H9 (cell line): ENCODE results near the gene POT1. TPM values are rescaled to one million over a fixed set of nuclear protein-coding genes. Genes with fewer than 3 reads are reported as not detected.

Experiments
- DNase-seq: peaks from one replicate; pipeline ENCODE4 v3.0.0-alpha.2; 2017
- H2AFZ ChIP-seq: one replicate; pipeline ENCODE4 v1.6.1; 2013; ENCODE audit warnings: mild to moderate bottlenecking, low read length, control low read depth, moderate library complexity
- H2AK5ac ChIP-seq: 2 replicates; pipeline ENCODE4 v1.6.1; 2013; ENCODE audit warnings: low read length, control low read depth, mixed read lengths; ENCODE audit not compliant: insufficient read length
- H2BK120ac ChIP-seq: one replicate; pipeline ENCODE4 v1.6.1; 2013; ENCODE audit warnings: low read depth, mild to moderate bottlenecking, low read length, control low read depth, inconsistent platforms; ENCODE audit not compliant: poor library complexity, severe bottlenecking
- H2BK12ac ChIP-seq: 2 replicates; pipeline ENCODE4 v1.6.1; 2013; ENCODE audit warnings: low read length, control low read depth, mixed read lengths, low read depth; ENCODE audit not compliant: insufficient read length
- H2BK15ac ChIP-seq: 2 replicates; pipeline ENCODE4 v1.6.1; 2013; ENCODE audit warnings: low read depth, low read length, control low read depth
- H2BK20ac ChIP-seq: one replicate; pipeline ENCODE4 v1.6.1; 2013; ENCODE audit warnings: low read depth, mild to moderate bottlenecking, low read length, control low read depth, inconsistent platforms; ENCODE audit not compliant: poor library complexity, severe bottlenecking
- H2BK5ac ChIP-seq: 2 replicates; pipeline ENCODE4 v1.6.1; 2013; ENCODE audit warnings: low read length, control low read depth, mixed read lengths; ENCODE audit not compliant: insufficient read length
- H3K14ac ChIP-seq: 2 replicates; pipeline ENCODE4 v1.6.1; 2013; ENCODE audit warnings: low read length, control low read depth; ENCODE audit not compliant: insufficient read depth
- H3K18ac ChIP-seq: 2 replicates; pipeline ENCODE4 v1.6.1; 2013; ENCODE audit warnings: low read depth, mild to moderate bottlenecking, mixed read lengths, low read length, control low read depth; ENCODE audit not compliant: insufficient read length
- H3K23ac ChIP-seq: 2 replicates; pipeline ENCODE4 v1.6.1; 2013; ENCODE audit warnings: low read length, control low read depth, mixed read lengths, low read depth; ENCODE audit not compliant: insufficient read length
- H3K23me2 ChIP-seq: 2 replicates; pipeline ENCODE4 v1.6.1; 2013; ENCODE audit warnings: low read depth, mild to moderate bottlenecking, mixed read lengths, low read length, control low read depth; ENCODE audit not compliant: insufficient read length, poor library complexity, severe bottlenecking
- H3K27ac ChIP-seq: 2 replicates; pipeline ENCODE4 v1.5.1; 2013; ENCODE audit warnings: low read length, control low read depth, mixed read lengths, low read depth; ENCODE audit not compliant: insufficient read length
- H3K27me3 ChIP-seq: 2 replicates; pipeline ENCODE4 v1.6.1; 2013; ENCODE audit warnings: low read length, control low read depth, inconsistent platforms; ENCODE audit not compliant: insufficient read depth
- H3K4ac ChIP-seq: 2 replicates; pipeline ENCODE4 v1.6.1; 2013; ENCODE audit warnings: low read depth, mild to moderate bottlenecking, control low read depth, inconsistent platforms, low read length, moderate library complexity
- H3K4me1 ChIP-seq: 2 replicates; pipeline ENCODE4 v1.6.1; 2013; ENCODE audit warnings: low read length, control low read depth, inconsistent platforms; ENCODE audit not compliant: insufficient read depth
- H3K4me2 ChIP-seq: 2 replicates; pipeline ENCODE4 v1.6.1; 2013; ENCODE audit warnings: low read length, control low read depth, mixed read lengths; ENCODE audit not compliant: insufficient read length, insufficient read depth
- H3K56ac ChIP-seq: 2 replicates; pipeline ENCODE4 v1.6.1; 2013; ENCODE audit warnings: low read depth, mild to moderate bottlenecking, mixed read lengths, low read length, control low read depth; ENCODE audit not compliant: insufficient read length
- H3K79me1 ChIP-seq: 2 replicates; pipeline ENCODE4 v1.6.1; 2013; ENCODE audit warnings: low read depth, mild to moderate bottlenecking, moderate library complexity, low read length, control low read depth, inconsistent platforms; ENCODE audit not compliant: insufficient read depth, poor library complexity, severe bottlenecking
- H3K79me2 ChIP-seq: 2 replicates; pipeline ENCODE4 v1.6.1; 2013; ENCODE audit warnings: low read length, control low read depth, inconsistent platforms; ENCODE audit not compliant: insufficient read depth
- H3K9ac ChIP-seq: 2 replicates; pipeline ENCODE4 v1.6.1; 2013; ENCODE audit warnings: low read length, control low read depth, mixed read lengths; ENCODE audit not compliant: insufficient read length; ENCODE audit errors: extremely low read depth
- H3K9me3 ChIP-seq: one replicate; pipeline ENCODE4 v1.6.1; 2013; ENCODE audit warnings: low read depth, low read length, inconsistent platforms; ENCODE audit not compliant: control insufficient read depth
- H3T11ph ChIP-seq: one replicate; pipeline ENCODE4 v1.6.1; 2013; ENCODE audit warnings: mild to moderate bottlenecking, low read length, control low read depth, inconsistent platforms
- H4K20me1 ChIP-seq: one replicate; pipeline ENCODE4 v1.6.1; 2013; ENCODE audit not compliant: control insufficient read depth, insufficient read length, insufficient read depth
- H4K5ac ChIP-seq: 2 replicates; pipeline ENCODE4 v1.6.1; 2013; ENCODE audit warnings: low read depth, mild to moderate bottlenecking, mixed read lengths, low read length, control low read depth; ENCODE audit not compliant: insufficient read length
- H4K8ac ChIP-seq: replicated peaks from 2 replicates; pipeline ENCODE4 v1.6.1; 2013; ENCODE audit warnings: low read length, control low read depth, mixed read lengths, low read depth; ENCODE audit not compliant: insufficient read length
- H4K91ac ChIP-seq: 2 replicates; pipeline ENCODE4 v1.6.1; 2013; ENCODE audit warnings: low read depth, mild to moderate bottlenecking, moderate library complexity, mixed read lengths, low read length, control low read depth; ENCODE audit not compliant: insufficient read length
- H3K27ac Mint-ChIP-seq, 3 experiments: 2 replicates in 2 of 3; 3 replicates in 1 of 3; pipeline ENCODE4 v1.8.0; 2020 to 2021; ENCODE audit warnings: mixed read lengths in 3 of 3, mild to moderate bottlenecking in 1 of 3, moderate library complexity in 1 of 3
- H3K27me3 Mint-ChIP-seq: 2 replicates; pipeline ENCODE4 v1.8.0; 2021; ENCODE audit warnings: low read depth, mild to moderate bottlenecking, moderate library complexity, mixed read lengths
- H3K36me3 Mint-ChIP-seq, 3 experiments: 2 replicates in 2 of 3; 3 replicates in 1 of 3; pipeline ENCODE4 v1.8.0; 2020 to 2021; ENCODE audit warnings: low read depth in 3 of 3, mixed read lengths in 3 of 3; ENCODE audit not compliant: insufficient read depth in 1 of 3
- H3K4me1 Mint-ChIP-seq, 2 experiments: 2 replicates each; pipeline ENCODE4 v1.8.0; 2020; ENCODE audit warnings: mixed read lengths in 2 of 2
- H3K4me3 Mint-ChIP-seq, 2 experiments: 2 replicates in 1 of 2; 3 replicates in 1 of 2; pipeline ENCODE4 v1.8.0; 2020 to 2021; ENCODE audit warnings: mild to moderate bottlenecking in 2 of 2, mixed read lengths in 2 of 2, moderate library complexity in 1 of 2
- H3K9me3 Mint-ChIP-seq, 2 experiments: 2 replicates in 1 of 2; 3 replicates in 1 of 2; pipeline ENCODE4 v1.8.0; 2020; ENCODE audit warnings: mild to moderate bottlenecking in 2 of 2, mixed read lengths in 2 of 2, moderate library complexity in 1 of 2
- CTCF ChIP-seq: fragments of 200-600 bp; sonication (generic); conservative IDR thresholded peaks from 3 replicates; pipeline ENCODE4 v1.8.0; 2021; ENCODE audit warnings: antibody characterized with exemption, mild to moderate bottlenecking
- WGBS: extraction: QIAGEN DNeasy Blood & Tissue Kit; methylation state at CpG from one replicate; pipeline ENCODE4 v1.1.7; 2013; ENCODE audit warnings: missing lambda C conversion rate, low lambda C conversion rate, mixed read lengths; ENCODE audit not compliant: insufficient read length; ENCODE audit errors: extremely low coverage; 5-methylcytosine and 5-hydroxymethylcytosine counted together
- total RNA-seq: library from RNA; stranded (reverse); gene quantifications from 2 replicates; pipeline ENCODE4 v1.2.1, GENCODE V29; 2021

The POT1 gene
- total RNA-seq, 1 experiment from 2014 or later = 23.4 TPM

GRCh38 chr7:124945680-124946079 lies 16.1 kb upstream of the POT1 start:
- no peaks in the 10 kb centered on the region for H3K23me2 ChIP-seq
- H3K79me1 ChIP-seq = no peaks in the 10 kb centered on the region
- H3K14ac ChIP-seq = no peak overlapping the region
- no peaks in the 10 kb centered on the region for H3K9me3 ChIP-seq
- WGBS = no CpG with 5 or more reads among the region's 3 CpGs
- H4K20me1 ChIP-seq = no peaks in the 10 kb centered on the region
- peaks cover 0 to 5% of the 10 kb centered on the region in 2 experiments; a peak in 2 of 4 replicates for H3K4me1 Mint-ChIP-seq
- peaks cover 0 to 8% of the 10 kb centered on the region in 2 experiments; a peak in 1 of 5 replicates for H3K9me3 Mint-ChIP-seq
- H3K23ac ChIP-seq = no peak overlapping the region
- no peak overlapping the region for H3T11ph ChIP-seq
- no peak overlapping the region for H3K4me2 ChIP-seq
- H3K4me1 ChIP-seq = no peaks in the 10 kb centered on the region
- H3K4me3 Mint-ChIP-seq = no peak overlapping the region
- no peaks in the 10 kb centered on the region for H3K27me3 Mint-ChIP-seq
- H2BK20ac ChIP-seq = no peak overlapping the region
- no peak for DNase-seq
- H2BK5ac ChIP-seq = no peak overlapping the region
- H2BK12ac ChIP-seq = no peak overlapping the region
- H2BK15ac ChIP-seq = no peak overlapping the region
- H3K27me3 ChIP-seq = no peaks in the 10 kb centered on the region
- H3K4ac ChIP-seq = no peak overlapping the region
- no peak overlapping the region for H2AK5ac ChIP-seq
- H2AFZ ChIP-seq = no peak overlapping the region
- no peak overlapping the region for H4K91ac ChIP-seq
- no peak overlapping the region for H3K56ac ChIP-seq
- 0 out of 7 replicates have a peak, but pooled peaks cover 0 to 3% (median 0%) of the 10 kb centered on the region in 3 experiments for H3K36me3 Mint-ChIP-seq
- no peak overlapping the region for H3K27ac Mint-ChIP-seq
- no peak overlapping the region for H4K8ac ChIP-seq
- no peak overlapping the region for H3K27ac ChIP-seq
- no peak for TF ChIP-seq CTCF
- no peak overlapping the region for H3K9ac ChIP-seq
- no peak overlapping the region for H4K5ac ChIP-seq
- no peaks in the 10 kb centered on the region for H3K79me2 ChIP-seq
- H3K18ac ChIP-seq = no peak overlapping the region
- no peak overlapping the region for H2BK120ac ChIP-seq
